Lower leg skin (tissue), 4 donors: ENCODE results near the gene SLC25A40. TPM values are rescaled to one million over a fixed set of nuclear protein-coding genes. Genes with fewer than 3 reads are reported as not detected.
A peak's percentile ranks its signal among the peaks of the same experiment; 100 is the strongest.
"Not testable (repeated sequence)": the region's sequence is repeated elsewhere in the genome, so short reads cannot be mapped to it uniquely, and the experiment has no call there.

Source experiments
- DNase-seq, 2 donors: peaks; one replicate each; pipeline ENCODE4 v3.0.0-alpha.2; 2019; ENCODE audit warnings: low spot score in 2 of 2
- H3K4me3 ChIP-seq: fragments of 200-600 bp; sonication (generic); 2 replicates; pipeline ENCODE4 v1.5.1; 2017; ENCODE audit warnings: mild to moderate bottlenecking, low read depth; ENCODE audit not compliant: poor library complexity, severe bottlenecking
- POLR2A ChIP-seq, 2 donors: fragments of 450-650 bp; IDR thresholded peaks; one replicate each; pipeline ENCODE4 v1.6.1; 2016 to 2017; ENCODE audit warnings: antibody characterized with exemption in 2 of 2, mild to moderate bottlenecking in 1 of 2, moderate library complexity in 1 of 2
- WGBS, 2 donors: methylation state at CpG; one replicate each; pipeline ENCODE4 v1.1.5; 2018; 5-methylcytosine and 5-hydroxymethylcytosine counted together
- intact Hi-C: fragments of 100-400 bp; cut with DNase I; formaldehyde crosslinking; loops from one replicate; pipeline ENCODE4 v1.15.0; 2023; ENCODE audit warnings: low total_unique reads
- total RNA-seq, 4 donors: library from RNA; depleted of rRNA; stranded (reverse); fragments of >200 nt; gene quantifications; one replicate each; pipeline ENCODE4 v1.1.0, GENCODE V29; 2016
- TF ChIP-seq, protein P1 (sequence below), 3 donors: fragments of 450-650 bp; IDR thresholded peaks; one replicate each; pipeline ENCODE4 v1.5.1; 2016; ENCODE audit warnings: antibody characterized with exemption in 3 of 3, mild to moderate bottlenecking in 3 of 3, moderate library complexity in 2 of 3

Gene SLC25A40
- 10 to 100 TPM; 13.6 to 37.2 (median 25.0) TPM for total RNA-seq

- DNase-seq = peak; percentile 95 to 99
- no peak for TF ChIP-seq POLR2A (IDR thresholded peaks at IDR 0.05)
- TF ChIP-seq, protein P1, sequence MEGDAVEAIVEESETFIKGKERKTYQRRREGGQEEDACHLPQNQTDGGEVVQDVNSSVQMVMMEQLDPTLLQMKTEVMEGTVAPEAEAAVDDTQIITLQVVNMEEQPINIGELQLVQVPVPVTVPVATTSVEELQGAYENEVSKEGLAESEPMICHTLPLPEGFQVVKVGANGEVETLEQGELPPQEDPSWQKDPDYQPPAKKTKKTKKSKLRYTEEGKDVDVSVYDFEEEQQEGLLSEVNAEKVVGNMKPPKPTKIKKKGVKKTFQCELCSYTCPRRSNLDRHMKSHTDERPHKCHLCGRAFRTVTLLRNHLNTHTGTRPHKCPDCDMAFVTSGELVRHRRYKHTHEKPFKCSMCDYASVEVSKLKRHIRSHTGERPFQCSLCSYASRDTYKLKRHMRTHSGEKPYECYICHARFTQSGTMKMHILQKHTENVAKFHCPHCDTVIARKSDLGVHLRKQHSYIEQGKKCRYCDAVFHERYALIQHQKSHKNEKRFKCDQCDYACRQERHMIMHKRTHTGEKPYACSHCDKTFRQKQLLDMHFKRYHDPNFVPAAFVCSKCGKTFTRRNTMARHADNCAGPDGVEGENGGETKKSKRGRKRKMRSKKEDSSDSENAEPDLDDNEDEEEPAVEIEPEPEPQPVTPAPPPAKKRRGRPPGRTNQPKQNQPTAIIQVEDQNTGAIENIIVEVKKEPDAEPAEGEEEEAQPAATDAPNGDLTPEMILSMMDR (IDR thresholded peaks at IDR 0.05) = no peak
- intact Hi-C loops = no loop called here
- peak within 1 kb of the TSS; percentile 85 for H3K4me3 ChIP-seq
- 0% methylated on average over 28 to 50 of the region's 84 CpGs for WGBS, 2 donors
Measured at GRCh38 chr7:87876040-87876868, at the start of gene SLC25A40, which contains the start of gene DBF4. SLC25A40 (minus strand) TSS chr7:87876360; CDS start chr7:87858727, 17,633 bp downstream. DBF4 (plus strand) TSS chr7:87876493; CDS start chr7:87876733, 240 bp downstream.

- 87 to 89% methylated on average over 8 of the region's 8 CpGs for WGBS, 2 donors
- DNase-seq, intact Hi-C loops, H3K4me3 ChIP-seq: not testable (repeated sequence)
Measured at GRCh38 chr7:87922759-87923395, 46.7 kb upstream of the SLC25A40 start.

DNA sequence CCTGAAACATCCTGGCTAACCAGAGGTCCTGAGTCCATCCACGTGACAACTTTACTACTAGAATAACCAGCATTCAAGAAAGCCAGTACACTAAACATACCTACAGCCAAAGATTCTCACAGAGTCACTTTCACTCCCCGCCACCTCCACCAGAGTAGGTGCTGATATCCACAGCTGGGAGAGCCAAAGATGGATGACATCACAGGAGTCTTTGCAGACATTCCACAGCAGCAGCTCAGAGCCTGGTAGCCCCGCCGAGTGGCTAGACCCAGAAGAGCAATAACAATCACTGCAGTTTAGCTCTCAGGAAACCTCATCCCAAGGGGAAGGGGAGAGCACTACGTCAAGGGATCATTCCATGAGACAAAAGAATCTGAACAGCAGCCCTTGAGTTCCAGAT, 44.4 kb upstream of the SLC25A40 start:
- no peak for TF ChIP-seq POLR2A (IDR thresholded peaks at IDR 0.05)
- TF ChIP-seq, protein P1 (IDR thresholded peaks at IDR 0.05) = no peak
- intact Hi-C loops = no loop called here
- H3K4me3 ChIP-seq = no peak overlapping the region
- no peak for DNase-seq
- WGBS, 2 donors = 82 to 91% methylated on average over 5 of the region's 5 CpGs

GRCh38 chr7:87919875-87920274, 43.7 kb upstream of the SLC25A40 start:
- DNase-seq = no peak
- intact Hi-C loops = no loop called here
- TF ChIP-seq POLR2A (IDR thresholded peaks at IDR 0.05) = no peak
- TF ChIP-seq, protein P1 (IDR thresholded peaks at IDR 0.05) = no peak
- WGBS, 2 donors = 61 to 76% methylated on average over 6 of the region's 6 CpGs
- H3K4me3 ChIP-seq = no peak overlapping the region

DNA sequence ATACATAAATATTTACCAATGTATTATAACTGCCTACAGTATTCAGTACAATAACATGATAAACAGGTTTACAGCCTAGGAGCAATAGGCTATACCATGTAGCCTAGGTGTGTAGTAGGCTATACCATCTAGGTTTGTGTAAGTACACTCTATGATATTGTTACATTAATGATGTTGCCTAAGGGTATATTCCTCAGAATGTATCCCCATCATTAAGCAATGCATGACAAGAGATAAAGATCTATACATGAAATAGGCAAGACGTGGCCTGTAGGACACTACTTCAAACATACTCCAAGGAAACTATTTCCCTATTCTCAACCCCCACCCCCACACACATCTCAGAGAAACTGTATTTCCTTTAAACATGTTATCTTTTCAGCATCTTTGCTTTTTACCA, 42.6 kb upstream of the SLC25A40 start:
- intact Hi-C loops = no loop called here
- DNase-seq = no peak
- WGBS, 2 donors = 55 to 73% methylated on average over 1 of the region's 1 CpG
- no peak overlapping the region for H3K4me3 ChIP-seq
- TF ChIP-seq POLR2A (IDR thresholded peaks at IDR 0.05) = no peak
- TF ChIP-seq, protein P1 (IDR thresholded peaks at IDR 0.05) = no peak

DNA sequence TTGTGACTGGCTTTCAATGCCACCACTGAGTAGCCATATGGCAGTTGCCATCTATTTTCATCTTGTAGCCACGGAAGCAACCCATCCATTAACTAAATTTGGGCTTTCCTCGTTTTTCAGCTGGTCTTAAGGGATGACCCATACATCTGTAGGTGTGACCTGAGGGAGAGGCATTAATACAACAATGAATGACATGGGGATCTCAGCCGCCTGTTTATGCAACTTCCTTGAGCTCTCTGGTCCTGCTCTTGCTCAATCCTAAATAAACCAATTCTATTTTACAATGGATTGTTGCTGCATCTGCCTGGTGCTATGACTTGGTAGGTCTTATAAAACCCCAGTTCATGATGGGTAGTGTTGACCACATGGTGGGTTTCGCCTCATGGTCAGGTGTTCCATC, 36.0 kb upstream of the SLC25A40 start:
- intact Hi-C loops = loop anchor here (5.0 kb wide), 1 partner anchor 65 kb away; no protein-coding TSS in a partner anchor
- WGBS, 2 donors = 92 to 93% methylated on average over 4 of the region's 4 CpGs
- DNase-seq = no peak
- TF ChIP-seq, protein P1 (IDR thresholded peaks at IDR 0.05) = no peak
- no peak for TF ChIP-seq POLR2A (IDR thresholded peaks at IDR 0.05)
- no peak overlapping the region for H3K4me3 ChIP-seq

DNA sequence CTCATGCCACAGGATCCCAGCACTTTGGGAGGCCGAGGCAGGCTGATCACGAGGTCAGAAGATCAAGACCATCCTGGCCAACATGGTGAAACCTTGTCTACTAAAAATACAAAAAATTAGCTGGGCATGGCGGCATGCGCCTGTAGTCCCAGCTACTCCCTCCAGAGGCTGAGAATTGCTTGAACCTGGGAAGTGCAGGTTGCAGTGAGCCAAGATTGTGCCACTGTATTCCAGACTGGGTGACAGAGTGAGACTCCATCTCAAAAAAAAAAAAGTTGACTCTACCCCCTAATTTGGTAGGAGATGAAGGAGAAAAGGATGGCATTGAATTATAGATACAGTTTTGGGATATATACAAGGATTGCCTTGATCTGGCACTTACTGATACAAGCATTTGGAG, 32.7 kb upstream of the SLC25A40 start:
- 98 to 99% methylated on average over 4 of the region's 4 CpGs for WGBS, 2 donors

DNA sequence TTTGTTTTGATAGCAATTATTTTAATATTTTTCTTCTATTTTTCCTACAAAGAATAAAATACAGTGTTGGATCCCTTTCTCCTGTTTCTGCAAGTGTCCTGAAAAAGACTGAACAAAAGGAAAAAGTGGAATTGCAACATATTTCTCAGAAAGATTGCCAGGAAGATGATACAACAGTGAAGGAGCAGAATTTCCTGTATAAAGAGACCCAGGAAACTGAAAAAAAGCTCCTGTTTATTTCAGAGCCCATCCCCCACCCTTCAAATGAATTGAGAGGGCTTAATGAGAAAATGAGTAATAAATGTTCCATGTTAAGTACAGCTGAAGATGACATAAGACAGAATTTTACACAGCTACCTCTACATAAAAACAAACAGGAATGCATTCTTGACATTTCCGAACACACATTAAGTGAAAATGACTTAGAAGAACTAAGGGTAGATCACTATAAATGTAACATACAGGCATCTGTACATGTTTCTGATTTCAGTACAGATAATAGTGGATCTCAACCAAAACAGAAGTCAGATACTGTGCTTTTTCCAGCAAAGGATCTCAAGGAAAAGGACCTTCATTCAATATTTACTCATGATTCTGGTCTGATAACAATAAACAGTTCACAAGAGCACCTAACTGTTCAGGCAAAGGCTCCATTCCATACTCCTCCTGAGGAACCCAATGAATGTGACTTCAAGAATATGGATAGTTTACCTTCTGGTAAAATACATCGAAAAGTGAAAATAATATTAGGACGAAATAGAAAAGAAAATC, 31.2 kb upstream of the SLC25A40 start:
- 96% methylated on average over 3 of the region's 3 CpGs for WGBS, 2 donors
- DNase-seq, intact Hi-C loops, H3K4me3 ChIP-seq: not testable (repeated sequence)

More for the DNA sequence above, 32.7 kb upstream of the SLC25A40 start:
- intact Hi-C loops, H3K4me3 ChIP-seq, DNase-seq: not testable (repeated sequence)
